ENCODE measurements around the gene SLC7A6.

DNA sequence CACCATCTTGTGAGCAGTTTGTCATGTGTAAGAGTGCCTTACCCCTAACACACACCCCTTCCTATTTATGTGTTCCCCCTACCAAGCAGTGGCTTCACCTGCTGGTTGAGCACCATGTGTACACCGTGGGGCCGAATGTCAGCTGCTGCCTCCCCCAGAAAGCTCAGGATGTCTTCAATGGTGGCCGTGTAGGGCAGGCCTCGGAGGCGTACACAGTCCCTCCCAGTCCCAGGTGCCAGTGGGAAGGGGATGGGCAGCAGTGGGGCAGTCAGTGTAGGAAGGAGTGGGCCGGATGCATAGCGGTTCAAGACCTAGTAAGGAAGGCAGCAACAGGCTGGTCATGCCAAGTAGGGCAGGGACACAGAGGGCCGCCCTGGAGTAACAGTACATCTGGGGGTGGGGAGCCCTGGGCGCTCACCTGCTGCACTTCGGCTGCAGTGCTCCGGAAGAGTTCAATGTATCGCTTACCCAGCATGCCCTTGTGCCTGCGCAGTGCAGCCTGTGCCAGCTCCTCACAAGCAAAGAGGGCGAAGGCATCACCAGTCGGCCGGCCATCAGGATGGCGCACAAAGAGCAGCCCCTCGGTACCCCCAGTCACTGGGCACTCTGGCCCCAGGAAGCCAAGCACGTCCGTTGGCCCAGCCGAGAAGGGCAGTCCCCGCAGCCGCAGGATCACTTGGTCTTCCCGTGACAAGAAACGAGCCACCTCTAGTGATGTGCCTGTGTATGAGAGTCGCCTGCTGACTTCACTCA lies 32.8 kb upstream of the SLC7A6 start:
- TF ChIP-seq, protein P1, sequence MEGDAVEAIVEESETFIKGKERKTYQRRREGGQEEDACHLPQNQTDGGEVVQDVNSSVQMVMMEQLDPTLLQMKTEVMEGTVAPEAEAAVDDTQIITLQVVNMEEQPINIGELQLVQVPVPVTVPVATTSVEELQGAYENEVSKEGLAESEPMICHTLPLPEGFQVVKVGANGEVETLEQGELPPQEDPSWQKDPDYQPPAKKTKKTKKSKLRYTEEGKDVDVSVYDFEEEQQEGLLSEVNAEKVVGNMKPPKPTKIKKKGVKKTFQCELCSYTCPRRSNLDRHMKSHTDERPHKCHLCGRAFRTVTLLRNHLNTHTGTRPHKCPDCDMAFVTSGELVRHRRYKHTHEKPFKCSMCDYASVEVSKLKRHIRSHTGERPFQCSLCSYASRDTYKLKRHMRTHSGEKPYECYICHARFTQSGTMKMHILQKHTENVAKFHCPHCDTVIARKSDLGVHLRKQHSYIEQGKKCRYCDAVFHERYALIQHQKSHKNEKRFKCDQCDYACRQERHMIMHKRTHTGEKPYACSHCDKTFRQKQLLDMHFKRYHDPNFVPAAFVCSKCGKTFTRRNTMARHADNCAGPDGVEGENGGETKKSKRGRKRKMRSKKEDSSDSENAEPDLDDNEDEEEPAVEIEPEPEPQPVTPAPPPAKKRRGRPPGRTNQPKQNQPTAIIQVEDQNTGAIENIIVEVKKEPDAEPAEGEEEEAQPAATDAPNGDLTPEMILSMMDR (IDR thresholded peaks at IDR 0.05; ENCODE audit: low read length), result no peak
- no peak for TF ChIP-seq EZH2 (IDR thresholded peaks at IDR 0.05; ENCODE audit: borderline replicate concordance, low read length)

Data from OCI-LY1 (cell line).